ENCODE results near the gene GAGE10. TPM values are rescaled to one million over a fixed set of nuclear protein-coding genes. Genes with fewer than 3 reads are reported as not detected.

The GAGE10 gene
- total and polyA plus RNA-seq, 2 of the 4 experiments (the other 2 are of a cell fraction) = not detected

Other genes with a start within 250 kb of the GAGE10 start
- gene CCDC120, start 244.6 kb upstream of the GAGE10 start, total RNA-seq (2012; rRNA removed) = under 0.01 and 0.18 TPM in 2 replicates
- gene CCDC120, start 244.6 kb upstream of the GAGE10 start, polyA plus RNA-seq (2012; rRNA removed) = 2.0 and 2.2 TPM in 2 replicates
- 3.8 and 5.0 TPM in 2 replicates for gene PRAF2, start 229.6 kb upstream of the GAGE10 start, total RNA-seq (2012; rRNA removed)
- 65.5 and 71.1 TPM in 2 replicates for gene PRAF2, start 229.6 kb upstream of the GAGE10 start, polyA plus RNA-seq (2012; rRNA removed)
- gene WDR45, start 223.8 kb upstream of the GAGE10 start, total RNA-seq (2012; rRNA removed) = 25.3 and 40.7 TPM in 2 replicates
- gene WDR45, start 223.8 kb upstream of the GAGE10 start, polyA plus RNA-seq (2012; rRNA removed) = 67.4 and 71.5 TPM in 2 replicates
- 17.5 and 19.7 TPM in 2 replicates for gene GPKOW, start 179.9 kb upstream of the GAGE10 start, total RNA-seq (2012; rRNA removed)
- 23.7 and 25.7 TPM in 2 replicates for gene GPKOW, start 179.9 kb upstream of the GAGE10 start, polyA plus RNA-seq (2012; rRNA removed)
- gene MAGIX, start 140.9 kb upstream of the GAGE10 start, total RNA-seq (2012; rRNA removed) = 0.56 and 0.72 TPM in 2 replicates
- gene MAGIX, start 140.9 kb upstream of the GAGE10 start, polyA plus RNA-seq (2012; rRNA removed) = 1.0 and 1.1 TPM in 2 replicates
- 22.6 and 29.2 TPM in 2 replicates for gene PLP2, start 131.7 kb upstream of the GAGE10 start, total RNA-seq (2012; rRNA removed)
- 149 and 156 TPM in 2 replicates for gene PLP2, start 131.7 kb upstream of the GAGE10 start, polyA plus RNA-seq (2012; rRNA removed)
- 3.1 and 3.4 TPM in 2 replicates for gene PRICKLE3, start 117.3 kb upstream of the GAGE10 start, total RNA-seq (2012; rRNA removed)
- gene PRICKLE3, start 117.3 kb upstream of the GAGE10 start, polyA plus RNA-seq (2012; rRNA removed) = 6.4 and 6.8 TPM in 2 replicates
- gene SYP, start 103.5 kb upstream of the GAGE10 start, total RNA-seq (2012; rRNA removed) = under 0.01 TPM in 1 of 2 replicates, not detected in the other
- 0.05 and 0.06 TPM in 2 replicates for gene SYP, start 103.5 kb upstream of the GAGE10 start, polyA plus RNA-seq (2012; rRNA removed)
- gene CACNA1F, start 70.3 kb upstream of the GAGE10 start, total RNA-seq (2012; rRNA removed) = not detected in 2 replicates
- gene CACNA1F, start 70.3 kb upstream of the GAGE10 start, polyA plus RNA-seq (2012; rRNA removed) = not detected in 2 replicates
- gene CCDC22, start 68.2 kb upstream of the GAGE10 start, total RNA-seq (2012; rRNA removed) = 5.3 and 6.8 TPM in 2 replicates
- gene CCDC22, start 68.2 kb upstream of the GAGE10 start, polyA plus RNA-seq (2012; rRNA removed) = 10.4 and 11.3 TPM in 2 replicates
- not detected in 2 replicates for gene FOXP3, start 38.9 kb upstream of the GAGE10 start, total RNA-seq (2012; rRNA removed)
- gene FOXP3, start 38.9 kb upstream of the GAGE10 start, polyA plus RNA-seq (2012; rRNA removed) = 0.05 TPM in 1 of 2 replicates, not detected in the other
- gene PPP1R3F, start 33.9 kb upstream of the GAGE10 start, total RNA-seq (2012; rRNA removed) = 0.72 and 1.1 TPM in 2 replicates
- gene PPP1R3F, start 33.9 kb upstream of the GAGE10 start, polyA plus RNA-seq (2012; rRNA removed) = 1.7 and 2.1 TPM in 2 replicates
- not detected in 2 replicates for gene GAGE12J, start 18.4 kb downstream of the GAGE10 start, total RNA-seq (2012; rRNA removed)
- gene GAGE12J, start 18.4 kb downstream of the GAGE10 start, polyA plus RNA-seq (2012; rRNA removed) = not detected in 2 replicates
- not detected in 2 replicates for gene GAGE13, start 27.9 kb downstream of the GAGE10 start, total RNA-seq (2012; rRNA removed)
- gene GAGE13, start 27.9 kb downstream of the GAGE10 start, polyA plus RNA-seq (2012; rRNA removed) = not detected in 2 replicates
- not detected in 2 replicates for gene GAGE12C, start 228.5 kb downstream of the GAGE10 start, total RNA-seq (2012; rRNA removed)
- gene GAGE12C, start 228.5 kb downstream of the GAGE10 start, polyA plus RNA-seq (2012; rRNA removed) = not detected in 2 replicates
- gene GAGE12D, start 238.1 kb downstream of the GAGE10 start, total RNA-seq (2012; rRNA removed) = not detected in 2 replicates
- gene GAGE12D, start 238.1 kb downstream of the GAGE10 start, polyA plus RNA-seq (2012; rRNA removed) = not detected in 2 replicates
- gene GAGE12E, start 247.6 kb downstream of the GAGE10 start, total RNA-seq (2012; rRNA removed) = not detected in 2 replicates
- gene GAGE12E, start 247.6 kb downstream of the GAGE10 start, polyA plus RNA-seq (2012; rRNA removed) = not detected in 2 replicates

Data from IMR-90 (cell line).